ENCODE measurements around the gene SH3TC1. TPM values are rescaled to one million over a fixed set of nuclear protein-coding genes. Genes with fewer than 3 reads are reported as not detected.

Gene SH3TC1
- total and polyA plus RNA-seq, 10 of the 15 experiments (the other 5 are each of a cell fraction or from before 2014, with no cell fraction given) = 0.19 to 47.0 (median 18.4) TPM

DNA sequence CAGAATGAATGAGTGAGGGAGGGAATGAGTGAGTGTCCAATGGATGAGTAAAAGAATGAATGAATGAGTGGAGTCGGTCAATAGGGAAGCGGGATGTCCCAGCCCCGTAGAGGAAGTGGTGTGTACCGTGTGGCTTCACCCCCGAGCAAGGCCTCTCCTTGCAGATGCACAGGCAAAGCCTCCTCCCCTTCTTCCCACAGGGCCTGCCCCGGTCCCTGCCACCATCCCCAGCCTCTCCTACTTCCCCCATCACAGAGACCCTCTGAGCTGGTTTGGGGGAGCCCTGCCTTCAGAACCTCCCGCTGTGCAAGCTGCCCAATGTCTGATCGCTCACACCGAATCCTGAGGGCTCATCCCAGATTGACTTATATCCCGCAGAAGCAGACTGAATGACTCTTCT lies 84.1 kb downstream of the SH3TC1 start:
- Histone ChIP-seq H3K9me3 (replicated peaks; ENCODE audit: control insufficient read depth, insufficient read depth, low read length) (no peaks in the 10 kb centered on the region), H3K27ac (ENCODE audit: control insufficient read depth, insufficient read depth) (no peak overlapping the region), H3K79me2 (ENCODE audit: control insufficient read depth, insufficient read depth, low read length) (no peaks in the 10 kb centered on the region), H3K36me3 (ENCODE audit: control insufficient read depth in 2 of 2, insufficient read depth in 2 of 2, low read length in 1 of 2) (no peaks in the 10 kb centered on the region), H3K9ac (ENCODE audit: control insufficient read depth, insufficient read depth, low read length) (no peak overlapping the region), H3K27me3 (replicated peaks in 1 of 2; ENCODE audit: control insufficient read depth in 2 of 2, insufficient read depth in 2 of 2, low read length in 1 of 2) (no peaks in the 10 kb centered on the region; a peak in 2 of 4 replicates), H4K20me1 (ENCODE audit: control insufficient read depth, insufficient read depth) (no peaks in the 10 kb centered on the region), H3K4me1 (ENCODE audit: control insufficient read depth, insufficient read depth, low read length) (no peaks in the 10 kb centered on the region), H2AFZ (ENCODE audit: control insufficient read depth, low read depth, low read length) (no peak overlapping the region), H3K4me2 (ENCODE audit: control insufficient read depth, insufficient read depth) (no peak overlapping the region), H3K4me3 (no peak overlapping the region)
- FAIRE-seq (no peak), ATAC-seq (no peak), DNase-seq (ENCODE audit: low read depth, low spot score) (no peak)
- RAD21 ChIA-PET (ENCODE audit: unreplicated experiment) = interaction anchor here (2.0 kb wide), 1 partner anchor 106 kb away, joined by 4 read pairs; no protein-coding TSS in a partner anchor
- in situ Hi-C loops (cut with MboI) (no loop called here), intact Hi-C loops (cut with micrococcal nuclease; ENCODE audit: unreplicated experiment) (no loop called here)
- POLR2A ChIA-PET = no interaction called here
- BruUV-seq (replicated peaks) = no TSS peak
- no peak for TF ChIP-seq ZNF207 (IDR thresholded peaks at IDR 0.05; ENCODE audit: borderline replicate concordance)
- no peak for TF ChIP-seq TCF7 (IDR thresholded peaks at IDR 0.05; ENCODE audit: borderline replicate concordance)
- TF ChIP-seq SPI1 (IDR thresholded peaks at IDR 0.05; ENCODE audit: borderline replicate concordance, insufficient read depth, low read depth, low read length) = peak; percentile 24; the same call in 1 of the 2 replicates
- TF ChIP-seq EGR1 (IDR thresholded peaks at IDR 0.05; ENCODE audit: borderline replicate concordance in 1 of 2, low read depth in 2 of 2, low read length in 2 of 2) = no peak
- SMC1A ChIA-PET (ENCODE audit: uncharacterized antibody, unreplicated experiment) = no interaction called here
- CTCF ChIA-PET = no interaction called here
- WGBS (ENCODE audit: insufficient coverage, insufficient replicate concordance, low lambda C conversion rate, missing lambda C conversion rate) = 43% methylated on average over 10 of the region's 10 CpGs

DNA sequence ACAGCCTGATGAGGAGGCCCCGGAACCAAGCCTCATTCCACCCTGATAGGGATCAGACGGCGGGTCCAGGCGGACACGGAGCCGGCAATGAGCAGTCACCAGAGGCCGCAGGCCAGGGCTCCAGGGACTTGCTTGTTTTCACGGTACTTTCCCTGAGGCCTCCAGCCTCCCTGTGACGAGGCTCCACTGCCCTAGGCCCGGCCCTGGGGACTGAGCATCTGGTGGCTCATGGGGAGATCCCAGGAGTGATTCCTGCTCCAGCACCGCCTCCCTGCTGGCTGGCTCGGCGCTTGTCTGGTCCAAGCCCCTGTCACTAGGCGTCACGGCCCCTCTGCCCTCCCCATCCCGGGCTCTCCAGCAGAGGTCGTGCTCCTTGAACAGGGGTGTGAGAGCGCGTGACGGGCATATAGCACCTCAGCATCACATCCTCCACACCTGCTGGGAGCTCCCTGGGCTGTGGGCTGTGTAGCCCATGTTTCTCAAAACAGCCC lies 84.6 kb downstream of the SH3TC1 start:
- SMC1A ChIA-PET (ENCODE audit: uncharacterized antibody, unreplicated experiment) = no interaction called here
- DNase-seq (ENCODE audit: low read depth, low spot score) (no peak), FAIRE-seq (no peak), ATAC-seq (peak; percentile 34; the same call in 2 of the 3 replicates)
- intact Hi-C loops (cut with micrococcal nuclease; ENCODE audit: unreplicated experiment) (no loop called here), in situ Hi-C loops (cut with MboI) (no loop called here)
- H3K9ac ChIP-seq (ENCODE audit: control insufficient read depth, insufficient read depth, low read length) = no peak overlapping the region
- H2AFZ ChIP-seq (ENCODE audit: control insufficient read depth, low read depth, low read length) = no peak overlapping the region
- POLR2A ChIA-PET = no interaction called here
- no TSS peak for BruUV-seq (replicated peaks)
- H3K9me3 ChIP-seq (replicated peaks; ENCODE audit: control insufficient read depth, insufficient read depth, low read length) = no peaks in the 10 kb centered on the region
- CTCF ChIA-PET = no interaction called here
- no peak overlapping the region for H3K4me3 ChIP-seq
- no peaks in the 10 kb centered on the region for H3K4me1 ChIP-seq (ENCODE audit: control insufficient read depth, insufficient read depth, low read length)
- no peak overlapping the region for H3K4me2 ChIP-seq (ENCODE audit: control insufficient read depth, insufficient read depth)
- no peak overlapping the region for H3K27ac ChIP-seq (ENCODE audit: control insufficient read depth, insufficient read depth)
- H3K27me3 ChIP-seq (replicated peaks in 1 of 2; ENCODE audit: control insufficient read depth in 2 of 2, insufficient read depth in 2 of 2, low read length in 1 of 2) = no peaks in the 10 kb centered on the region; a peak in 2 of 4 replicates
- 35% methylated on average over 20 of the region's 20 CpGs for WGBS (ENCODE audit: insufficient coverage, insufficient replicate concordance, low lambda C conversion rate, missing lambda C conversion rate)
- no peaks in the 10 kb centered on the region for H3K79me2 ChIP-seq (ENCODE audit: control insufficient read depth, insufficient read depth, low read length)
- no peaks in the 10 kb centered on the region for H3K36me3 ChIP-seq (ENCODE audit: control insufficient read depth in 2 of 2, insufficient read depth in 2 of 2, low read length in 1 of 2)
- no peaks in the 10 kb centered on the region for H4K20me1 ChIP-seq (ENCODE audit: control insufficient read depth, insufficient read depth)
- RAD21 ChIA-PET (ENCODE audit: unreplicated experiment) = no interaction called here
- TF ChIP-seq HDAC6 (IDR thresholded peaks at IDR 0.05; ENCODE audit: unreplicated experiment) (no peak), POLR2AphosphoS2 (IDR thresholded peaks at IDR 0.05; ENCODE audit: low read depth, low read length) (no peak), NBN (IDR thresholded peaks at IDR 0.05) (no peak), CBX5 (IDR thresholded peaks at IDR 0.05; ENCODE audit: low read depth) (no peak), HDGF (IDR thresholded peaks at IDR 0.05) (no peak), RBBP5 (conservative IDR thresholded peaks at IDR 0.05) (no peak), SREBF1 (IDR thresholded peaks at IDR 0.05; ENCODE audit: low read length) (no peak), SRF (IDR thresholded peaks at IDR 0.05; ENCODE audit: low read depth in 2 of 2, low read length in 2 of 2) (no peak)
- TF ChIP-seq, protein P1, sequence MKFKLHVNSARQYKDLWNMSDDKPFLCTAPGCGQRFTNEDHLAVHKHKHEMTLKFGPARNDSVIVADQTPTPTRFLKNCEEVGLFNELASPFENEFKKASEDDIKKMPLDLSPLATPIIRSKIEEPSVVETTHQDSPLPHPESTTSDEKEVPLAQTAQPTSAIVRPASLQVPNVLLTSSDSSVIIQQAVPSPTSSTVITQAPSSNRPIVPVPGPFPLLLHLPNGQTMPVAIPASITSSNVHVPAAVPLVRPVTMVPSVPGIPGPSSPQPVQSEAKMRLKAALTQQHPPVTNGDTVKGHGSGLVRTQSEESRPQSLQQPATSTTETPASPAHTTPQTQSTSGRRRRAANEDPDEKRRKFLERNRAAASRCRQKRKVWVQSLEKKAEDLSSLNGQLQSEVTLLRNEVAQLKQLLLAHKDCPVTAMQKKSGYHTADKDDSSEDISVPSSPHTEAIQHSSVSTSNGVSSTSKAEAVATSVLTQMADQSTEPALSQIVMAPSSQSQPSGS (IDR thresholded peaks at IDR 0.05; ENCODE audit: low read length) = no peak
- TF ChIP-seq, protein P2, sequence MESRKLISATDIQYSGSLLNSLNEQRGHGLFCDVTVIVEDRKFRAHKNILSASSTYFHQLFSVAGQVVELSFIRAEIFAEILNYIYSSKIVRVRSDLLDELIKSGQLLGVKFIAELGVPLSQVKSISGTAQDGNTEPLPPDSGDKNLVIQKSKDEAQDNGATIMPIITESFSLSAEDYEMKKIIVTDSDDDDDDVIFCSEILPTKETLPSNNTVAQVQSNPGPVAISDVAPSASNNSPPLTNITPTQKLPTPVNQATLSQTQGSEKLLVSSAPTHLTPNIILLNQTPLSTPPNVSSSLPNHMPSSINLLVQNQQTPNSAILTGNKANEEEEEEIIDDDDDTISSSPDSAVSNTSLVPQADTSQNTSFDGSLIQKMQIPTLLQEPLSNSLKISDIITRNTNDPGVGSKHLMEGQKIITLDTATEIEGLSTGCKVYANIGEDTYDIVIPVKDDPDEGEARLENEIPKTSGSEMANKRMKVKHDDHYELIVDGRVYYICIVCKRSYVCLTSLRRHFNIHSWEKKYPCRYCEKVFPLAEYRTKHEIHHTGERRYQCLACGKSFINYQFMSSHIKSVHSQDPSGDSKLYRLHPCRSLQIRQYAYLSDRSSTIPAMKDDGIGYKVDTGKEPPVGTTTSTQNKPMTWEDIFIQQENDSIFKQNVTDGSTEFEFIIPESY (IDR thresholded peaks at IDR 0.05) = no peak
- TF ChIP-seq, protein P3, sequence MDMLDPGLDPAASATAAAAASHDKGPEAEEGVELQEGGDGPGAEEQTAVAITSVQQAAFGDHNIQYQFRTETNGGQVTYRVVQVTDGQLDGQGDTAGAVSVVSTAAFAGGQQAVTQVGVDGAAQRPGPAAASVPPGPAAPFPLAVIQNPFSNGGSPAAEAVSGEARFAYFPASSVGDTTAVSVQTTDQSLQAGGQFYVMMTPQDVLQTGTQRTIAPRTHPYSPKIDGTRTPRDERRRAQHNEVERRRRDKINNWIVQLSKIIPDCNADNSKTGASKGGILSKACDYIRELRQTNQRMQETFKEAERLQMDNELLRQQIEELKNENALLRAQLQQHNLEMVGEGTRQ (IDR thresholded peaks at IDR 0.05; ENCODE audit: borderline replicate concordance, low read depth, low read length) = no peak

Measured in GM12878 (cell line).